DOHH2 (cell line): Measurements from ENCODE around the gene C16orf92.

Experiments used
- EZH2phosphoT487 ChIP-seq: fragments of 200-600 bp; sonication (generic); IDR thresholded peaks from 2 replicates; pipeline ENCODE4 v1.6.1; 2017; ENCODE audit warnings: borderline replicate concordance, mild to moderate bottlenecking, antibody characterized with exemption, low read length, moderate library complexity, mixed read lengths
- TF ChIP-seq, protein P1 (sequence below): fragments of 200-600 bp; sonication (generic); IDR thresholded peaks from one replicate; pipeline ENCODE4 v1.5.1; 2014; ENCODE audit warnings: antibody characterized with exemption, mild to moderate bottlenecking, low read depth, low read length; ENCODE audit not compliant: poor library complexity, severe bottlenecking

- TF ChIP-seq EZH2phosphoT487: no peak
- TF ChIP-seq, protein P1, sequence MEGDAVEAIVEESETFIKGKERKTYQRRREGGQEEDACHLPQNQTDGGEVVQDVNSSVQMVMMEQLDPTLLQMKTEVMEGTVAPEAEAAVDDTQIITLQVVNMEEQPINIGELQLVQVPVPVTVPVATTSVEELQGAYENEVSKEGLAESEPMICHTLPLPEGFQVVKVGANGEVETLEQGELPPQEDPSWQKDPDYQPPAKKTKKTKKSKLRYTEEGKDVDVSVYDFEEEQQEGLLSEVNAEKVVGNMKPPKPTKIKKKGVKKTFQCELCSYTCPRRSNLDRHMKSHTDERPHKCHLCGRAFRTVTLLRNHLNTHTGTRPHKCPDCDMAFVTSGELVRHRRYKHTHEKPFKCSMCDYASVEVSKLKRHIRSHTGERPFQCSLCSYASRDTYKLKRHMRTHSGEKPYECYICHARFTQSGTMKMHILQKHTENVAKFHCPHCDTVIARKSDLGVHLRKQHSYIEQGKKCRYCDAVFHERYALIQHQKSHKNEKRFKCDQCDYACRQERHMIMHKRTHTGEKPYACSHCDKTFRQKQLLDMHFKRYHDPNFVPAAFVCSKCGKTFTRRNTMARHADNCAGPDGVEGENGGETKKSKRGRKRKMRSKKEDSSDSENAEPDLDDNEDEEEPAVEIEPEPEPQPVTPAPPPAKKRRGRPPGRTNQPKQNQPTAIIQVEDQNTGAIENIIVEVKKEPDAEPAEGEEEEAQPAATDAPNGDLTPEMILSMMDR: no peak
These were observed 22.0 kb upstream of the C16orf92 start for GRCh38 chr16:30000735-30001631.
